Hepatocyte (in vitro differentiated cells): Measurements from ENCODE around the gene CCNB1. TPM values are rescaled to one million over a fixed set of nuclear protein-coding genes. Genes with fewer than 3 reads are reported as not detected.
"Not testable (repeated sequence)": the region's sequence is repeated elsewhere in the genome, so short reads cannot be mapped to it uniquely, and the experiment has no call there.

ENCODE experiments used
- DNase-seq: peaks from one replicate; pipeline ENCODE4 v3.0.0-alpha.2; 2016; ENCODE audit warnings: low spot score
- H2AFZ ChIP-seq: fragments of 200-600 bp; sonication (generic); 2 replicates; pipeline ENCODE4 v1.6.0; 2016; ENCODE audit warnings: antibody characterized with exemption, mild to moderate bottlenecking
- H3K27ac ChIP-seq: fragments of 200-600 bp; sonication (generic); 2 replicates; pipeline ENCODE4 v1.5.1; 2016; ENCODE audit warnings: mild to moderate bottlenecking
- H3K27me3 ChIP-seq: fragments of 200-600 bp; sonication (generic); 2 replicates; pipeline ENCODE4 v1.6.1; 2016
- H3K36me3 ChIP-seq: fragments of 200-600 bp; sonication (generic); replicated peaks from 2 replicates; pipeline ENCODE4 v1.5.1; 2016; ENCODE audit warnings: low read depth; ENCODE audit not compliant: insufficient read depth
- H3K4me1 ChIP-seq: fragments of 200-600 bp; sonication (generic); 2 replicates; pipeline ENCODE4 v1.5.1; 2016; ENCODE audit warnings: mild to moderate bottlenecking, moderate library complexity; ENCODE audit not compliant: insufficient read depth
- H3K4me2 ChIP-seq: fragments of 200-600 bp; sonication (generic); 2 replicates; pipeline ENCODE4 v1.6.0; 2016
- H3K4me3 ChIP-seq: fragments of 200-600 bp; sonication (generic); 2 replicates; pipeline ENCODE4 v1.5.1; 2016; ENCODE audit warnings: mild to moderate bottlenecking
- H3K79me2 ChIP-seq: fragments of 200-600 bp; sonication (generic); 2 replicates; pipeline ENCODE4 v1.6.0; 2017; ENCODE audit warnings: mild to moderate bottlenecking
- H3K9me2 ChIP-seq: fragments of 200-600 bp; sonication (generic); replicated peaks from 2 replicates; pipeline ENCODE4 v1.6.0; 2017; ENCODE audit warnings: mild to moderate bottlenecking; ENCODE audit not compliant: insufficient read depth
- H3K9me3 ChIP-seq: fragments of 200-600 bp; sonication (generic); 2 replicates; pipeline ENCODE4 v1.5.1; 2016; ENCODE audit warnings: low read depth, mild to moderate bottlenecking
- H4K20me1 ChIP-seq: fragments of 200-600 bp; sonication (generic); 2 replicates; pipeline ENCODE4 v1.6.0; 2016; ENCODE audit warnings: mild to moderate bottlenecking; ENCODE audit not compliant: insufficient read depth, poor library complexity, severe bottlenecking
- CTCF ChIP-seq: fragments of 200-600 bp; sonication (generic); IDR thresholded peaks from 2 replicates; pipeline ENCODE4 v1.5.1; 2016; ENCODE audit warnings: antibody characterized with exemption, mild to moderate bottlenecking; ENCODE audit not compliant: poor library complexity
- EZH2 ChIP-seq: fragments of 200-600 bp; sonication (generic); IDR thresholded peaks from 2 replicates; pipeline ENCODE4 v1.6.1; 2016; ENCODE audit warnings: antibody characterized with exemption, mild to moderate bottlenecking, borderline replicate concordance
- EZH2phosphoT487 ChIP-seq: fragments of 200-600 bp; sonication (generic); IDR thresholded peaks from one replicate; pipeline ENCODE4 v1.6.1; 2018; ENCODE audit warnings: antibody characterized with exemption, mild to moderate bottlenecking, low read depth, moderate library complexity; ENCODE audit not compliant: unreplicated experiment, severe bottlenecking
- WGBS: methylation state at CpG from one replicate; pipeline ENCODE4 v1.1.6; 2016; ENCODE audit warnings: low lambda C conversion rate; ENCODE audit errors: missing lambda C conversion rate; 5-methylcytosine and 5-hydroxymethylcytosine counted together
- polyA plus RNA-seq: library from polyadenylated mRNA; unstranded; fragments of >200 nt; fragmentation: Nextera tagmentation; extraction: Ambion mirVana; gene quantifications from 2 replicates; pipeline ENCODE4 v1.2.1, GENCODE V29; 2016
- total RNA-seq: library from RNA; depleted of rRNA; stranded (reverse); fragments of >200 nt; gene quantifications from 2 replicates; pipeline ENCODE4 v1.2.3, GENCODE V29; 2014

Gene CCNB1
- total and polyA plus RNA-seq, 2 experiments from 2014 or later = 34.3 to 39.2 TPM

DNA sequence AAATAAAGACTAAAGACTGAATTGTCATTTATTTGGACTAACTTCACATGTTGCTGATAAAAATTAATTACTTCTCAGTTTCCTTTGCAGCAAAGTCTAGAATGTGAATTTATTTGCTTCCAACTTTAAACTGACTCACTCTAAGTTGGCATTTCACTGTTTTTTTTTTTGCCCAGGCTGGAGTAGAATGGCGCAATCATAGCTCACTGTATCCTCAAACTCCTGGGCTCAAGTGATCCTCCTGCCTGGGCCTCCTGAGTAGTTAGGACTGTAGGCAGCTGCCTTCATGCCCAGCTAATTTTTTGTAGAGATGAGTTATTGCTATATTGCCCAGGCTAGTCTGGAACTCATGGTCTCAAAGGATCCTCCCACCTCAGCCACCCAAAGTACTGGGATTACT, 3.5 kb downstream of the CCNB1 start:
- TF ChIP-seq CTCF = no peak
- no peak for TF ChIP-seq EZH2
- TF ChIP-seq EZH2phosphoT487 = no peak
- WGBS = 100% methylated on average over 1 of the region's 1 CpG
- DNase-seq = no peak
- H3K4me2 ChIP-seq = no peak overlapping the region
- H4K20me1 ChIP-seq = no peaks in the 10 kb centered on the region
- H3K27ac ChIP-seq = no peak overlapping the region
- no peak overlapping the region for H2AFZ ChIP-seq
- peaks cover 26% of the 10 kb centered on the region for H3K79me2 ChIP-seq
- H3K4me3 ChIP-seq = no peak overlapping the region
- no peaks in the 10 kb centered on the region for H3K9me3 ChIP-seq
- H3K4me1 ChIP-seq = peaks cover 12% of the 10 kb centered on the region
- no peaks in the 10 kb centered on the region for H3K36me3 ChIP-seq
- no peaks in the 10 kb centered on the region for H3K27me3 ChIP-seq
- no peaks in the 10 kb centered on the region for H3K9me2 ChIP-seq

DNA sequence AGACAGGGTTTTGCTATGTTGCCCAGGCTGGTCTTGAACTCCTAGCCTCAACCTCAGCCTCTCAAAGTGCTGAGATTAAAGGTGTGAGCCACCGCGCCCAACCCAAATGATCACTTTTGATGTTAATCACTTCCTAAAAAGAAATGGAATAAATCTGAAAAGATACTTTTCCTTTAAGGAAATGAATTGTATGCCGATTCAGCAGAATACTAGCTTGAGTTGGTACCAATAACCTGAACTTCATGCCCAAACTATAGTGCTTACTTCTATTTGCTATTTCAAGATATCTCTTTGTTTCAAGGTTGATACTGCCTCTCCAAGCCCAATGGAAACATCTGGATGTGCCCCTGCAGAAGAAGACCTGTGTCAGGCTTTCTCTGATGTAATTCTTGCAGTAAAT, 4.0 kb downstream of the CCNB1 start:
- Histone ChIP-seq H3K79me2 (peaks cover 26% of the 10 kb centered on the region), H3K4me2 (no peak overlapping the region)

DNA sequence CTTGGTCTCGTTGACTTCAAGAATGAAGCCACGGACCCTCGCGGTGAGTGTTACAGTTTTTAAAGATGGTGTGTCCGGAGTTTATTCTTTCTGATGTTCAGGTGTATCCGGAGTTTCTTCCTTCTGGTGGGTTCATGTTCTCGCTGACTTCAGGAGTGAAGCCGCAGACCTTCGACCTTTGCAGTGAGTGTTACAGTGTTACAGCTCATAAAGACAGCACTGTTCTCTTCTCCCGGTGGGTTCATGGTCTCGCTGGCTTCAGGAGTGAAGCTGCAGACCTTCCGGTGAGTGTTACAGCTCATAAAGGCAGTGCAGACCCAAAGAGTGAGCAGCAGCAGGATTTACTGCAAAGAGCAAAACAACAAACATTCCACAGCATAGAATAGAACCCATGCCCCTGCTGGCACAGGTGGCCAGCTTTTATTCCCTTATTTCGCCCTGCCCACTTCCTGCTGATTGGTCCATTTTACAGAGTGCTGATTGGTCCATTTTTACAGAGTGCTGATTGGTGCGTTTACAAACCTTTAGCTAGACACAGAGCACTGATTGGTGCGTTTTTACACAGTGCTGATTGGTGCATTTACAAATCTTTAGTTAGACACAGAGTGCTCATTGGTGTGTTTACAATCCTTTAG, 14.8 kb downstream of the CCNB1 start:
- H3K27me3 ChIP-seq, H3K4me3 ChIP-seq, H3K27ac ChIP-seq, DNase-seq, H4K20me1 ChIP-seq, H3K79me2 ChIP-seq, H3K4me1 ChIP-seq, H3K36me3 ChIP-seq, H2AFZ ChIP-seq, H3K4me2 ChIP-seq, H3K9me2 ChIP-seq, H3K9me3 ChIP-seq: not testable (repeated sequence)
- WGBS = 92% methylated on average over 15 of the region's 15 CpGs

More for the DNA sequence above, 4.0 kb downstream of the CCNB1 start:
- peaks cover 12% of the 10 kb centered on the region for H3K4me1 ChIP-seq
- H3K9me3 ChIP-seq = no peaks in the 10 kb centered on the region
- no peaks in the 10 kb centered on the region for H4K20me1 ChIP-seq
- no peak overlapping the region for H2AFZ ChIP-seq
- no peaks in the 10 kb centered on the region for H3K27me3 ChIP-seq
- no peaks in the 10 kb centered on the region for H3K36me3 ChIP-seq
- TF ChIP-seq EZH2 = no peak
- no peak overlapping the region for H3K27ac ChIP-seq
- WGBS = 100% methylated on average over 3 of the region's 3 CpGs
- no peaks in the 10 kb centered on the region for H3K9me2 ChIP-seq
- DNase-seq = no peak
- H3K4me3 ChIP-seq = no peak overlapping the region

DNA sequence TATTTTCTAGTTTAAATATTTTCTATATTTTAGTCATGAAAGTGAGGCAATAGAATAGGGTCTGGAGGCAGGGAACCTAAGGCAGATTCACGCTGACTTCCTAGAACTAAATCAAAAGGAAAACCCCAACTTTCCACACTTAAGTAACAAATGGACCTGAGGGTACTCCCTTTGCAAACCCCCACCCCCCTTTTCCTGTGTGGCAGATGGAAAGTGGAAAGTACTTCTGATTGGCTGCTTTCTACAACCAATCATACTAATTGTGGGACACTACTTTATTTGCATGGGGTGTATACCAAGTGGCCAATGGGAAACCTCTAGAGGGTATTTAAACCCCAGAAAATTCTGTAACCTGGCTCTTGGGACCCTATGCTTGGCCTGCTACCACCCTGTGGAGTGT, 17.7 kb downstream of the CCNB1 start:
- Histone ChIP-seq H4K20me1 (no peaks in the 10 kb centered on the region), H3K4me3 (no peak overlapping the region), H3K9me3 (no peaks in the 10 kb centered on the region), H3K79me2 (peaks cover 8% of the 10 kb centered on the region), H3K36me3 (no peaks in the 10 kb centered on the region), H3K9me2 (no peaks in the 10 kb centered on the region), H3K27me3 (no peaks in the 10 kb centered on the region), H3K4me2 (no peak overlapping the region), H3K4me1 (peaks cover 4% of the 10 kb centered on the region), H3K27ac (no peak overlapping the region), H2AFZ (no peak overlapping the region)
- TF ChIP-seq EZH2 = no peak
- 100% methylated on average over 1 of the region's 1 CpG for WGBS
- DNase-seq = no peak

- H3K27ac ChIP-seq = no peak overlapping the region
- no peaks in the 10 kb centered on the region for H3K36me3 ChIP-seq
- 100% methylated on average over 2 of the region's 2 CpGs for WGBS
- no peaks in the 10 kb centered on the region for H3K27me3 ChIP-seq
- H3K4me3 ChIP-seq = no peak overlapping the region
- H3K79me2 ChIP-seq = peaks cover 8% of the 10 kb centered on the region
- TF ChIP-seq CTCF = no peak
- no peak for TF ChIP-seq EZH2
- H3K9me2 ChIP-seq = no peaks in the 10 kb centered on the region
- no peaks in the 10 kb centered on the region for H4K20me1 ChIP-seq
- no peaks in the 10 kb centered on the region for H3K9me3 ChIP-seq
- DNase-seq = no peak
- no peak overlapping the region for H3K4me2 ChIP-seq
- peaks cover 4% of the 10 kb centered on the region for H3K4me1 ChIP-seq
- H2AFZ ChIP-seq = no peak overlapping the region
Measured at GRCh38 chr5:69187342-69187741, 20.4 kb downstream of the CCNB1 start.
